Upper lobe of left lung (tissue), 4 donors: ENCODE results near the gene C1orf174.

Experiments used
- CTCF ChIP-seq, 6 experiments: fragments of 450-650 bp in 4 of 6; fragments of 200-600 bp in 2 of 6; sonication (generic) in 2 of 6; IDR thresholded peaks; one replicate each; pipeline ENCODE4 v1.5.1; 2016 to 2019; ENCODE audit warnings: antibody characterized with exemption in 6 of 6
- EP300 ChIP-seq, 4 donors: sonication (generic); formaldehyde crosslinking; IDR thresholded peaks; one replicate each; pipeline ENCODE4 v1.5.1; 2017; ENCODE audit warnings: antibody characterized with exemption in 4 of 4, control low read depth in 2 of 4
- POLR2AphosphoS5 ChIP-seq, 2 donors: sonication (generic); formaldehyde crosslinking; IDR thresholded peaks; one replicate each; pipeline ENCODE4 v1.5.1; 2017; ENCODE audit warnings: antibody characterized with exemption in 2 of 2

GRCh38 chr1:3881193-3881480 lies 18.9 kb downstream of the C1orf174 start:
- no peak for TF ChIP-seq CTCF (IDR thresholded peaks at IDR 0.05)
- no peak for TF ChIP-seq POLR2AphosphoS5 (IDR thresholded peaks at IDR 0.05)
- TF ChIP-seq EP300 (IDR thresholded peaks at IDR 0.05) = no peak
